GM21367 (cell line): ENCODE data around the gene TAC4.
A peak's percentile ranks its signal among the peaks of the same experiment; 100 is the strongest.

Experiments used
- ATAC-seq: cut with Tn5 transposase; IDR thresholded peaks from one replicate; pipeline ENCODE4 v1.9.1; 2021; ENCODE audit not compliant: unreplicated experiment

The TAC4 gene

GRCh38 chr17:49815761-49816281 is 32.0 kb downstream of the TAC4 start:
- no peak for ATAC-seq

GRCh38 chr17:49814781-49815529 is 32.9 kb downstream of the TAC4 start:
- no peak for ATAC-seq

GRCh38 chr17:49809056-49809455 is 38.8 kb downstream of the TAC4 start:
- ATAC-seq, result no peak

- no peak for ATAC-seq
Measured at GRCh38 chr17:49798738-49799137, 49.1 kb downstream of the TAC4 start.

- ATAC-seq, result no peak
Measured at GRCh38 chr17:49798182-49798581, 49.7 kb downstream of the TAC4 start.

- no peak for ATAC-seq
Measured at GRCh38 chr17:49795372-49795771, 52.5 kb downstream of the TAC4 start.

- ATAC-seq, result no peak
Measured at GRCh38 chr17:49793309-49793708, 54.6 kb downstream of the TAC4 start.

GRCh38 chr17:49789243-49789578 is 58.7 kb downstream of the TAC4 start:
- ATAC-seq, result peak; percentile 85

- peak; percentile 46 for ATAC-seq
Measured at GRCh38 chr17:49788478-49789242, 59.2 kb downstream of the TAC4 start, which contains the start of gene KAT7. TSS of gene KAT7 (plus strand) at chr17:49788681. CDS start at chr17:49788835, 154 bp downstream.
